Right lung (tissue), 5 donors: Measurements from ENCODE around the gene CTIF. TPM values are rescaled to one million over a fixed set of nuclear protein-coding genes. Genes with fewer than 3 reads are reported as not detected.

Source experiments
- DNase-seq, 2 donors: peaks; one replicate each; pipeline ENCODE4 v3.0.0-alpha.2; 2013
- polyA plus RNA-seq, 5 donors: library from polyadenylated mRNA; unstranded; fragments of 120-200 nt; gene quantifications; one replicate each; pipeline versions ENCODE4 v1.2.1 to v1.2.3, GENCODE V29; 2013; ENCODE audit warnings: inconsistent platforms in 1 of 5, low replicate concordance in 1 of 5; ENCODE audit not compliant: insufficient read length in 5 of 5, insufficient read depth in 1 of 5

Gene CTIF
- polyA plus RNA-seq, 5 donors = 21.9 to 37.3 (median 32.3) TPM

DNA sequence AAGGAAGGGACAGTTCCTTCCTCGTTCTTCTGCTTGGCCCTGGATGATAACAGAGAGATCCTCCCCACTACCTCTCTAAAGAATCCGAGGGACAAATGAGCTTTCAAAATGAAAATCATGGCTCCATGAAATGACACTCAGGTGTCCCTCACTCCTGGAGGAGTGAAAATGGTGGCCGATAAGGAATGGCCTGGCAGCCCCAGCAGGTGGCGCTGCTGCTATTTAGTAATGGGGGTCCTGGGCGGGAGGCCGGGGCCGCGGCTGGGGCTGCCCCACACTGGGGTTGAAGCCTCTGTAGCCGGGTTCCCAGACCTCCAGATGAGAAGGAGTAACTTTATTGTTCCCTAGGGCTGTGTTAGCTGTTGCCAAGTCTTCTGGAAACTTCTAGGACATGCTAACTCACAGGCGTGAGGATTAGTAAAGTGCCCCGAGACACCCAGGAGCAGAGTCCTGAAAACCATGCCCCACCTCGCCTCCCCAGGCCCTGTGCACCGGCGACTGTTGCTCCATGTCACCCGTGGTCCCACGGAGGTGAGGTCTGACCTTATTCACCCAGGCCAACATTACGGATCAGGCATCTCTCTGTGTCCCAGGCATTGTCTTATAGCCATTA is 138.0 kb downstream of the CTIF start:
- DNase-seq = peak; percentile 45 to 55

DNA sequence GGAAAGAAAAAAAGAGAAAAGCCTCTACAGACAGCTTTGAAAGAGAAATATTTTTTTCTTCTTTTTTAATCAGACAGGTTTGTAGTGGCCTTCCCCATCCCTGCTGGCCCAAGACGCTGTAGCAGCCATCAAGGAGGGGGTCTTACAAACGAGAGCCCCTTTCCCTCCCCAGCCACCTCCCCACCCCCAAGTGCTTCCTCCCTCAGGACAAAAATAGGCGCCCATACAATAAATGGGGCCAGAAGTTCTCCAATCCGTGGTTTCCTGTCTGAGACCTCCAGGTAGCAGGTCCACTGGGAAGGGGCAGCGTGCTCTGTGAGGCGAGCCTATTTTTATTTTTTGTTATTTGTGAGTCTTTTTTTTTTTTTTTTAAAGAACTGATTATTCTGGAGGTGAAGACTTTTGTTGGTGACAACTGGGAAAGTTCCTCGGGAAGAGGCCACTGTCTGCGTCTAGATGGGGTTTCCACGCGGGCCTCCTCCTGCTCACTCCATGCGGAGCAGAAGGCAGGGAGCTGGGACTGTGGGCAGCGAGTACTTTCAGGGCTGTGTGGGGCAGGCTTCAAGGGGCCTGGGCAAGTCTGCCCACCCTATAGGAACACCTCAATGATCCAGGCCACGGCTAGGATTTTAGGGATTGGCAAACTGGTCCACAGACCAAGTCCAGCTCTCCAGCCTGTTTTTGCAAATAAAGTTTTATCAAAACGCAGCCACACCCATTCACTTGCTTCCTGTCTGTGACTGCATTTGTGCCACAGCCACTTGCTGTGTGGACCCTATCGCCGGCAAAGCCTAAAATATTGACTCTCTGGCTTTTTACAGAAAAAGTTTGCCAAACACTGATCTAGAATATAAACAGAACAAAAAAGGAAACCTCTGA is 139.6 kb downstream of the CTIF start:
- no peak for DNase-seq

GRCh38 chr18:48679236-48679635 is 140.4 kb downstream of the CTIF start:
- DNase-seq = no peak

DNA sequence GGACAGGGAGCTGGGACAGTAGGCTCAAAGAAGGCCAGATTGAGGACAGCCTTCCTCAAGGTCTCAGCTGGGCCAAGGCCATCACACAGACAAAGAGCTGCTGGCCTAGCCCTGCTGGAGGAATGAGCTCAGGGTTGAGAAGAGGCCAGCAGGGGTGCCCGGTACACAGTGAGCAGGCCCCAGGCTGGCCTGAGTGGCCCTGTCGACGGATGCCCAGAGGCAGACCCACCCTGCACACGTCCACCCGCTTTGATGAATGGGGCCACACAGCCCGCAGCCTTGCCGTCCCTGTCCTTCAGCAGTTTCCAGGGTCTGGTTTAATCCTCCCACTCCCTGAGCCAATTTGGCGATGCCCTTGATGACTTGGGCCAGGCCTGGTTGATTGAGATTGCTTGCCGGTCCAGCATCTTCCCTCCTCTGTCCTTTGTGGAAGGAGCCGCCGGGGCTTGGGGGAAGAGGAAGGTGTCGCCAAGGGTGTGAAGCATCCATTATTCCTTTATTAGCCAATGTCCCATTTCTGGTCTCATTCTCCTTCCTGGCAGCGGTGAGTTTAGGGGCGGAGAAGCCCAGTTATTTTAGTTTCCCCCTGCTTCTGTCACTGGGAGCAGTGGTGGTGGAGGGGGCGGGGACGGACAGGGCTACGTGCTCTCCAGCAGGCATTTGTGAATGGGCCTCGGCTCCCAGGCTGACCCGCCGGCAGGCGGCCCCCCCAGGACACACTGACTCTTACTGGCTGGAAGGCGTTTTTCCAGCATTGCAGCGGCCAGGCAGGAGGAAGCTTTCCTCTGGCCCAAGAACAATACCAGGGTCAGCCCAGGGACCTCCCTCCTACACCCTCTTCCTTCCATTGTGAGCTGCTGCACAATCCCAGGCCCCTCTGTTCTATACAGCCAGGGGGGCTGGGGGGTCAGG is 141.8 kb downstream of the CTIF start:
- peak in 1 of 2 donors; percentile 46 for DNase-seq

GRCh38 chr18:48682768-48683167 is 143.9 kb downstream of the CTIF start:
- no peak for DNase-seq

GRCh38 chr18:48683197-48683596 is 144.4 kb downstream of the CTIF start:
- DNase-seq = no peak

DNA sequence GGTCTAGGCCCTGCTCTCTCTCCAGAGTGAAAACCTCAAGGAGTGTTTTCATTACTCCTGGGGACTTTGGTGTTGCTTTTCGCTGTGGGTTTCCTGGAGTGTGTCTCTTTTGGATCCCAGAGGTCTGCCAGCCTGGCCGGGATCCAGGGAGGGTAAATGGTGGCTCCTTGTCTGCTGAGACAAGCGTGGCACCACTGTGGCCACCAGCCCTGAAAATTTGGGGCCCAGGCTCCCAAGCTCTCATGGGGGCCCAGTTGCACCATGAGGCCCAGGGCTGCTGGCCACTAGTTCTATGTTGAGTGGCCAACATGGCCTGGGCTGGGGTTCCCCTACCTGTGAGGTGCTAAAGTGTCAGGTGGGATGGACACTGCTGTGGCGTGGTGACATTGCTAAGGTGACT is 144.8 kb downstream of the CTIF start:
- DNase-seq = no peak

GRCh38 chr18:48687346-48688042 is 148.7 kb downstream of the CTIF start:
- DNase-seq = no peak

DNA sequence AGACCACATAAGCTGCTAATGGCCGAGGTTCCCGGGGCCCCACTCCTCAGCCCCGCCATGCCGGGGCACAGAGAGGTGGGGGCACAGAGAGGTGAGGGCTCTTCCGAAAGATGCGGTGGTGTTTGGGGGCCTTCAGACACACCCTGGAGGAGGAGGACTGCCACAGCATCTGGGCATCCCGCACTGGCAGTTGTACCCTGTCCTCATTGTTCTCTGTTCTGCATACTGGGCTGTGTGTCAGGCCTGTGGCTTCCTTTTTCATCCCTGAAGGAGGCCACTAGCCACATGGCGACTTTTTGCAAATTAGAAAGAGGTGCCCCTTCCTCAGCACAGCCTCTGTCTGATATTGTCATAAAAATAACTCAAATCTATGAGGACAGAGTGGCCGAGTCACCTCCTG is 150.1 kb downstream of the CTIF start:
- no peak for DNase-seq

GRCh38 chr18:48689548-48689947 is 150.7 kb downstream of the CTIF start:
- no peak for DNase-seq

DNA sequence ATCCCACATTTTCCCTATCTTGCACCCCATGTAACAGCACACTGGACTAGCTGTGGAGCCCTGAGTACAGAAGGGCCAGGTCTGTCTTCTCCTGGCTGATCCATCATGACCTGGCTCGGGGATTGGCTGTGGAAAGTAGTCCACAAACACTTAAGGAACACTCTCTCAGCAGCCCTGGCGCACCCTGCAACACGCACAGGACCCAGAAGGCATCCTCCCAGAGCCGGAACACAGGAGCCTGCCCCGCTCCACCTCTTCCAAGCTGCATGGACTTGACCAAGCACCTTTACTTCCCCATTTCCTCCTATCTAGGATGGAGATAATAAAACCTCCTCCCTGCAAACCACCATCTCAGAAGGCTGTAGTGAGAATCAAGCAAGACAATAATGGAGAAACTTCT is 151.7 kb downstream of the CTIF start:
- no peak for DNase-seq

GRCh38 chr18:48693006-48693405 is 154.2 kb downstream of the CTIF start:
- no peak for DNase-seq

- DNase-seq = no peak
Observed at GRCh38 chr18:48693625-48694262, 154.9 kb downstream of the CTIF start.

GRCh38 chr18:48694295-48694694 is 155.5 kb downstream of the CTIF start:
- no peak for DNase-seq

- no peak for DNase-seq
Observed at GRCh38 chr18:48695671-48696070, 156.8 kb downstream of the CTIF start.

DNA sequence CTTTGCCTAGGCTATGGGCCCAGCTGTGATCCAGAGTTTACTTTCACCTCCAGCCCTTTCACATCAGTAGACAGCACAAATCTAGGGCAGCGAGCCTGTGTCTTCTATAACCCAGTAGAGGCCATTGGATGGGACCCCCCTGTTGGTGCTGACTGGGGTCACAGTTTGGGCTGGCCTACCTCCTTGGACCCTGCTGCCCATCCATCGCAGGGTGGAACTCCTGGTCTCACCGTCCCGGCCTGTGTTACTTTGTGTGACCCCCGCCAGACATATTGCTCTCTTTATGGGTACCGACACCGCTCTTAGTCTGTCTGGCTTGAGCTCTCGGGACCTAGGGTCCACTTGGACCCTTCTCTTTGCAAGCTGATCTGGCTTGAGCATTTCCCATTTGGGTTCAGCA is 157.4 kb downstream of the CTIF start:
- no peak for DNase-seq

- DNase-seq = no peak
Observed at GRCh38 chr18:48697441-48697840, 158.6 kb downstream of the CTIF start.

- no peak for DNase-seq
Observed at GRCh38 chr18:48698707-48699106, 159.9 kb downstream of the CTIF start.

GRCh38 chr18:48699761-48700160 is 160.9 kb downstream of the CTIF start:
- no peak for DNase-seq

DNA sequence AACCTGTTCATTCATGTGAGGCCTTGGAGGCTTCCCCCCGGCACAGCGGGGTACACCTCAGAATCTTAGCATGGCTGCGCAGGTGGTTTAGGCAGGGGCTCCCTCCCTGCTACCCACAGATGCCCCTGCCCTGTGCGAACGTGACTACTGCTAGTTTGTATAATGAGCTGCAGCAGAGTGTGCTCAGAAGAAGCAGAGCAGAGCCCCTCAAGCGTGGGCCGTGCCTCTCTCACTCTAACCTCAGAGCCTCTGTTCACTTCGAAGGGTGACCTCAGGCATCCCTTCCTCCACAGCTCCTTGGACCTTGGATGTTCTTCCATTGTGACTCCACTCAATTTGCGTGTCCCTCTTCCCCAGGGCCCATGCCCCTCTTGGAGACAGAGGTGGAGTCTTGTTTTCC is 161.6 kb downstream of the CTIF start:
- DNase-seq = no peak

DNA sequence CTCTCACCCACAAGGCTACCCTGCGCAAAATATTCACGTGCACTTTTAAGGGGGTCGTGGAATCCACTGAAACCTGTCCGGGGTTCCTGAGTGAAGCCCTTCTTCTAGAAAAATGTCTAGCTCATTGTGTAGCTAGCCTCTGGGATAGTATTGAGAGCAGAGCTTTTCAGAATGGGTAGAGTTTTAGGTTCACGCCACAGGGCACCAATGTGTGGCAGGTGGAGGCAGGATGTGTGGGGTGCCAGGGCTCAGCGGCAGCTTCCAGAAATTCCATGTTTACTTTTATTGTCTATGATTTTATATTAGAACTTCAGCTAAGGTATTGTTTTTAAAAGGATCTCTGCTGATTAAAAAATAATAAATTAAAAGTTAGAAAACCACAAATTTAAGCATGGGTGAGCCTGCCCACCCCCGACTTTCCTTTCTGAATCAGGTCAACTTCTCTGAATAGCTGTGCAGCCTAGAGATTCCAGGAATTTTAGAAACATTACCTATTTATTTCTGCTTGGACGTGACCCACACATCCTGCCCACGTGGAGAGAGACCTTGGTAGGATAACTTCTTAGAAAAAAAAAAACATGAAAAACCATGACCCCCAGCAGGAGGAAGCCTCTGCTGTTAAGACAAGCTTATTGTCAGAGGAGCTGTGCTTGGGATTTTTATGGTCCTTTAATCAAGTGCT is 163.7 kb downstream of the CTIF start:
- DNase-seq = no peak
